ENCODE measurements around the gene RALGPS1. TPM values are rescaled to one million over a fixed set of nuclear protein-coding genes. Genes with fewer than 3 reads are reported as not detected.

The RALGPS1 gene
- total RNA-seq, 2 donors from 2014 or later, result 9.7 to 17.7 TPM

DNA sequence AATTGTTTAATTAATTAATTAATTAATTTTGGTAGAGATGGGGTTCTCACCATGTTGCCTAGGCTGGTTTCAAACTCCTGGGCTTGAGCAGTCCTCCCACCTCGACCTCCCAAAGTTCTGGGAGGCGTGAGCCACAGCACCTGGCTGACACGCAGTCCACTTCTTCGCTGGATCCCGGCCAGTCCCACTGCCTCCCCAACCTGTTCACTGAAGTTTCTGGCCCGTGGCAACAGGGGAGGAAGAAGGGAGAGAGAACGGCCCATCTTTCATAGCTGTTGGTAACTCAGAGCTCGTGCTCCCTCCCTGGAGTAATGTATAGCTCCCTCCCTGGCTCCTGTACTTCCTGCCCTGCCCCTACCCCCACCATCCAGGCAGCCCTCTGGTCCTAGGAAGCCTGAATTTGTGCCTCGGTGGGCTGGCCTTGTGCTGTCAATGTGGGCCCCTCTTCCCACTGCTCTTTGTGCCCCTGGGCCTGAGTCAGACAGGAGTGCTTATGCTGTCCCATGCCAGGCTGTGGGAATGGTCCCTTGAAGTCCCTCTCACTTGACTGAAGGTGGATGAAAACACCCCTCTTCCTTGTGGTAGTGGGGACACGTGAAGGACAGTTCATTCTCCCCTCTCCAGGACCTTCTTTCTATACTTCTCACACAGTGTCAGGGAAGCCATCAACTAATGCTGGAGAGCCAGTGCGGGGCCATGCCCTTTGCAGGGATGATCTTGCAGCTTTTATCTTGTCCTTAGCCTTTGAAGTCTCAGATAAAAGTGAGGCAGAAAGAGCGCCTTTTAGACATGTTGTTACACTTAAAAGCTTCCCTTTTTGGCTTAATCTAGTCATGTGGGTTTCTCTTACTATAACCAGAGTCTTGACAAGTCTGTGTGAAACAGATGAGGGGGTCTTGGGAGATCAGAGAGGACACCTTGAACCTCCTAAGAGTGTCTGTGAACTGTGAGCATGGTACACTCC is 169.8 kb downstream of the RALGPS1 start:
- no peaks in the 10 kb centered on the region for H3K9me3 ChIP-seq
- H3K27ac ChIP-seq, result no peak overlapping the region
- peaks cover 0 to 24% of the 10 kb centered on the region in 2 donors for H3K4me1 ChIP-seq
- H3K4me3 ChIP-seq, result no peak overlapping the region
- no peak for DNase-seq (ENCODE audit: low spot score)
- H3K27me3 ChIP-seq, result no peaks in the 10 kb centered on the region
- TF ChIP-seq, protein P1, sequence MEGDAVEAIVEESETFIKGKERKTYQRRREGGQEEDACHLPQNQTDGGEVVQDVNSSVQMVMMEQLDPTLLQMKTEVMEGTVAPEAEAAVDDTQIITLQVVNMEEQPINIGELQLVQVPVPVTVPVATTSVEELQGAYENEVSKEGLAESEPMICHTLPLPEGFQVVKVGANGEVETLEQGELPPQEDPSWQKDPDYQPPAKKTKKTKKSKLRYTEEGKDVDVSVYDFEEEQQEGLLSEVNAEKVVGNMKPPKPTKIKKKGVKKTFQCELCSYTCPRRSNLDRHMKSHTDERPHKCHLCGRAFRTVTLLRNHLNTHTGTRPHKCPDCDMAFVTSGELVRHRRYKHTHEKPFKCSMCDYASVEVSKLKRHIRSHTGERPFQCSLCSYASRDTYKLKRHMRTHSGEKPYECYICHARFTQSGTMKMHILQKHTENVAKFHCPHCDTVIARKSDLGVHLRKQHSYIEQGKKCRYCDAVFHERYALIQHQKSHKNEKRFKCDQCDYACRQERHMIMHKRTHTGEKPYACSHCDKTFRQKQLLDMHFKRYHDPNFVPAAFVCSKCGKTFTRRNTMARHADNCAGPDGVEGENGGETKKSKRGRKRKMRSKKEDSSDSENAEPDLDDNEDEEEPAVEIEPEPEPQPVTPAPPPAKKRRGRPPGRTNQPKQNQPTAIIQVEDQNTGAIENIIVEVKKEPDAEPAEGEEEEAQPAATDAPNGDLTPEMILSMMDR (IDR thresholded peaks at IDR 0.05), result no peak
- peaks cover 18% of the 10 kb centered on the region for H3K36me3 ChIP-seq

DNA sequence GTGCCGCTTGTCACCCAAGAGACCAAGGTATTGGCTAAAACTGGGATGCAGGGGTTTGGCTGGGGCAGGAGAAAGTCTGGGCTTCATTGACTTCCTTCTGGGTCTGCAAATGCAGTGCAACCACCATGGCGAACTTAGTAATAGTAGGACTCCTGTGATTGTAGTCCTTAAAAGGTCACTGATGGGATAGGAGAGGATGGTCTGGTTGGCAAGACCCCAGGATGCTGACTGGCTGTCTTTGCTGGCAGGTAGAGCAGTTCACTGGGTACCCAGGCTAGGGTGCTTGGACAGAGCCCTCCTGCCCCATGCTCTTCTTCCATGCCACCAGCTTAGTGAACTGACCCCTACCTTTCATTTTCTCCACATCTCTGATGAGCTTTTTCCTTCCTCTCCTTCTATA is 170.6 kb downstream of the RALGPS1 start:
- Histone ChIP-seq H3K9me3 (no peaks in the 10 kb centered on the region), H3K27ac (no peak overlapping the region), H3K36me3 (peaks cover 18% of the 10 kb centered on the region), H3K4me1 (peaks cover 0 to 32% of the 10 kb centered on the region in 2 donors), H3K4me3 (no peak overlapping the region), H3K27me3 (no peaks in the 10 kb centered on the region)
- TF ChIP-seq, protein P1 (IDR thresholded peaks at IDR 0.05), result no peak
- no peak for DNase-seq (ENCODE audit: low spot score)

DNA sequence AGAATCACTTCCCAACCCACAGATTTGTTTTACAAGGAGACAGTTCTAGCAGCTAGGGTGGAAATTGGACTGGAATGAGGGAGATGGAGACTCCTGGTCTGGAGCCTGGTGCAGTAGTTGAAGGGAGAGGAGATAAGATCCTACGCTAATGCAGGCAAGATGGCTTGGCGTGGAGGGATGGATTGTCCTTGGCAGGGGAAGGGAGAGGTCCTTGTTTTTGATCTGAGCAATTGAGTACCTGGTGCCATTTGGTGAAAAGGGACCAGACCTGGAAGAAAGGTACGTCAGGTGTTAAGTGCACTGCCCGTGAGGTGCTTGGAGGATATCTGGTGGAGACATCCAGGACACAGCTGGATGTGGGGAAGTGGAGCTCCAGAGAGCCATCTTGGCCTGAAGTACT is 172.2 kb downstream of the RALGPS1 start:
- TF ChIP-seq, protein P1 (IDR thresholded peaks at IDR 0.05), result no peak
- Histone ChIP-seq H3K27me3 (no peaks in the 10 kb centered on the region), H3K4me3 (no peak overlapping the region), H3K27ac (no peak overlapping the region), H3K36me3 (peaks cover 27% of the 10 kb centered on the region), H3K4me1 (peaks cover 0 to 48% of the 10 kb centered on the region in 2 donors), H3K9me3 (no peaks in the 10 kb centered on the region)
- no peak for DNase-seq (ENCODE audit: low spot score)

- DNase-seq (ENCODE audit: low spot score), result no peak
- H3K27me3 ChIP-seq, result no peaks in the 10 kb centered on the region
- H3K36me3 ChIP-seq, result peaks cover 34% of the 10 kb centered on the region
- no peak overlapping the region for H3K4me3 ChIP-seq
- H3K9me3 ChIP-seq, result no peaks in the 10 kb centered on the region
- TF ChIP-seq, protein P1 (IDR thresholded peaks at IDR 0.05), result no peak
- no peak overlapping the region for H3K27ac ChIP-seq
- peaks cover 0 to 49% of the 10 kb centered on the region in 2 donors for H3K4me1 ChIP-seq
Measured at GRCh38 chr9:127087411-127087810, 172.8 kb downstream of the RALGPS1 start.

DNA sequence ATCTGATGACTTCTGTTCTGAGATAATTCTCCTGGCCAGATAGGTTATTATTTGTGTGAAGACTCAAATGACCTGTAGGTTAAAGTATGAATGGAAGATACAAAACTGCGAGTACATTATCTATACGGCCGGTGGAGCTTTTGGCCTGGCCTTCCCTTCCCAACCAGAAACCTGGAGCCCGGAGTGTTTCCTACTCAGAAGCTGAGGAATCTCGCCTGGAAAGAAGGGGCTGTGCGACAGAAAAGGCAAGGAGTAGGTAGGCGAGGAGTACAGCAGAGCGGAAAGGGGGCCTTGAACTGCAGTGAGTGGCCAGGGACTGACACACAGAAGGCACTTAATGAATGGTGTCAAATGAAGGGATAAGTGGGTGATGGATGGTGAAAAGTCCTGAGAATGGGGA is 173.3 kb downstream of the RALGPS1 start:
- H3K27me3 ChIP-seq, result no peaks in the 10 kb centered on the region
- TF ChIP-seq, protein P1 (IDR thresholded peaks at IDR 0.05), result no peak

More for the DNA sequence above, 173.3 kb downstream of the RALGPS1 start:
- Histone ChIP-seq H3K9me3 (no peaks in the 10 kb centered on the region), H3K4me1 (peaks cover 0 to 45% of the 10 kb centered on the region in 2 donors), H3K27ac (no peak overlapping the region), H3K4me3 (no peak overlapping the region), H3K36me3 (peaks cover 38% of the 10 kb centered on the region)
- no peak for DNase-seq (ENCODE audit: low spot score)

Data from right atrium auricular region (tissue), 2 donors.